ENCODE measurements around the gene LNX1.

DNA sequence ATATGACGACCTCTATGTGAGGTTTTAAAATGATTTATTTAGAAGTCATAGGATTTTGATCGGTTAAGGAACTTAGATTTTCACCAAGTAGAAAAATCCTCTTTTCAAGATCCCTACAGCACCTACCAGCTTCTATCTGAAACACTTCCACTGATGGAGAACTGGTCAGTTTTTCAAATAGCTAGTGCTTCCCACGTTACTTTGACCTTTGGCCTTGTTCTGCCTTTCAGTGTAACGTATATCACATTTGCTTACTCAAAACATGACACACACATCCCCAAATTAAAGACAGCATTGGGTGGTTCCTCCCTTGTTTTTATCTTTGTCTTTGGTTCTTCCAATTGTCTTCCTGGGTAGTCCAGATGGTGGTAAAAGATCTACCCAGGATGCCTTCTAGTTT, 6.6 kb downstream of the LNX1 start:
- TF ChIP-seq CTCF (IDR thresholded peaks at IDR 0.05) (no peak), USF2 (IDR thresholded peaks at IDR 0.05; ENCODE audit: borderline replicate concordance, low read depth, low read length) (no peak), MAX (IDR thresholded peaks at IDR 0.05; ENCODE audit: low read depth) (no peak), GABPA (IDR thresholded peaks at IDR 0.05; ENCODE audit: low read depth) (no peak), TAF1 (IDR thresholded peaks at IDR 0.05; ENCODE audit: borderline replicate concordance, low read depth, low read length) (no peak), REST (IDR thresholded peaks at IDR 0.05; ENCODE audit: low read depth, low read length) (no peak), TEAD4 (IDR thresholded peaks at IDR 0.05; ENCODE audit: borderline replicate concordance, insufficient read depth) (no peak), EZH2phosphoT487 (IDR thresholded peaks at IDR 0.05; ENCODE audit: borderline replicate concordance, low read depth) (no peak), POLR2AphosphoS5 (IDR thresholded peaks at IDR 0.05; ENCODE audit: low read depth, low read length) (no peak)
- TF ChIP-seq, protein P1, sequence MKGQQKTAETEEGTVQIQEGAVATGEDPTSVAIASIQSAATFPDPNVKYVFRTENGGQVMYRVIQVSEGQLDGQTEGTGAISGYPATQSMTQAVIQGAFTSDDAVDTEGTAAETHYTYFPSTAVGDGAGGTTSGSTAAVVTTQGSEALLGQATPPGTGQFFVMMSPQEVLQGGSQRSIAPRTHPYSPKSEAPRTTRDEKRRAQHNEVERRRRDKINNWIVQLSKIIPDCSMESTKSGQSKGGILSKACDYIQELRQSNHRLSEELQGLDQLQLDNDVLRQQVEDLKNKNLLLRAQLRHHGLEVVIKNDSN (IDR thresholded peaks at IDR 0.05; ENCODE audit: borderline replicate concordance, low read depth), result no peak

Data from SK-N-SH (cell line).